Lung (tissue), 12 donors: ENCODE data around the gene CD200R1L. TPM values are rescaled to one million over a fixed set of nuclear protein-coding genes. Genes with fewer than 3 reads are reported as not detected.

Experiments
- ATAC-seq: fragments of 200-7000 bp; cut with Tn5 transposase; one replicate; pipeline ENCODE4 v1.9.1; 2020; ENCODE audit warnings: moderate number of reproducible peaks; ENCODE audit not compliant: insufficient read depth, low FRiP score
- DNase-seq, 3 donors: peaks; one replicate each; pipeline ENCODE4 v3.0.0-alpha.2; 2013 to 2017
- H3K27ac ChIP-seq, 2 donors: one replicate each; pipeline ENCODE4 v1.5.1; 2013; ENCODE audit warnings: mild to moderate bottlenecking in 2 of 2, moderate library complexity in 2 of 2, control low read depth in 1 of 2, inconsistent platforms in 1 of 2, low read depth in 1 of 2, low read length in 1 of 2
- H3K27me3 ChIP-seq, 3 donors: one replicate each; pipeline ENCODE4 v1.5.1; 2013; ENCODE audit warnings: low read length in 2 of 3; ENCODE audit not compliant: control insufficient read depth in 3 of 3, insufficient read depth in 3 of 3
- H3K36me3 ChIP-seq, 4 donors: one replicate each; pipeline ENCODE4 v1.5.1; 2013; ENCODE audit warnings: low read length in 4 of 4, mild to moderate bottlenecking in 1 of 4, moderate library complexity in 1 of 4; ENCODE audit not compliant: control insufficient read depth in 4 of 4, insufficient read depth in 4 of 4
- H3K4me1 ChIP-seq, 5 donors: one replicate each; pipeline ENCODE4 v1.5.1; 2013; ENCODE audit warnings: low read length in 5 of 5, mild to moderate bottlenecking in 2 of 5, moderate library complexity in 1 of 5; ENCODE audit not compliant: control insufficient read depth in 5 of 5, insufficient read depth in 5 of 5
- H3K4me3 ChIP-seq: one replicate; pipeline ENCODE4 v1.5.1; 2013; ENCODE audit warnings: mild to moderate bottlenecking, control low read depth, moderate library complexity
- H3K9ac ChIP-seq, 2 donors: one replicate each; pipeline ENCODE4 v1.5.1; 2013; ENCODE audit warnings: low read length in 2 of 2, control low read depth in 1 of 2; ENCODE audit not compliant: insufficient read depth in 1 of 2
- H3K9me3 ChIP-seq, 4 donors: one replicate each; pipeline ENCODE4 v1.5.1; 2013; ENCODE audit warnings: low read length in 3 of 4, mild to moderate bottlenecking in 1 of 4, moderate library complexity in 1 of 4; ENCODE audit not compliant: control insufficient read depth in 4 of 4, insufficient read depth in 3 of 4
- CTCF ChIP-seq: IDR thresholded peaks from 2 replicates; pipeline ENCODE4 v1.5.1; 2012; ENCODE audit warnings: mild to moderate bottlenecking; ENCODE audit errors: control extremely low read depth, extremely low read depth
- WGBS, 2 donors: extraction: QIAGEN DNeasy Blood & Tissue Kit; methylation state at CpG; one replicate each; pipeline ENCODE4 v1.1.7; 2013; 5-methylcytosine and 5-hydroxymethylcytosine counted together
- polyA plus RNA-seq, 2 donors: library from polyadenylated mRNA; stranded (reverse); fragments of 200-250 nt; gene quantifications; one replicate each; pipeline ENCODE4 v1.2.1, GENCODE V29; 2013
- total RNA-seq, 2 donors: library from RNA; depleted of rRNA in 1 of 2; stranded (reverse); fragments of >200 nt in 1 of 2; gene quantifications; one replicate each; pipeline ENCODE4 v1.2.1, GENCODE V29; 2014 to 2021
- donor health status: control.
- donor health status: control.
- donor health status: Bipolar disorder and iron deficiency.
- donor health status: healthy.
- donor health status: DM: yes; HTN: yes; CAD: no.

CD200R1L gene
- total and polyA plus RNA-seq, 4 donors = not detected

GRCh38 chr3:112805126-112805525 lies 41.5 kb downstream of the CD200R1L start:
- H3K4me1 ChIP-seq = peaks cover 0 to 3% (median 0%) of the 10 kb centered on the region in 5 donors
- H3K27me3 ChIP-seq = peaks cover 0 to 12% (median 0%) of the 10 kb centered on the region in 3 donors
- no peak overlapping the region for H3K9ac ChIP-seq
- no peaks in the 10 kb centered on the region for H3K9me3 ChIP-seq
- no peaks in the 10 kb centered on the region for H3K36me3 ChIP-seq
- no peak for ATAC-seq
- no peak for TF ChIP-seq CTCF
- H3K27ac ChIP-seq = no peak overlapping the region
- H3K4me3 ChIP-seq = no peak overlapping the region
- WGBS, 2 donors = 93 to 97% methylated on average over 5 of the region's 5 CpGs
- no peak for DNase-seq

- TF ChIP-seq CTCF = no peak
- no peak overlapping the region for H3K9ac ChIP-seq
- peaks cover 0 to 8% (median 0%) of the 10 kb centered on the region in 3 donors for H3K27me3 ChIP-seq
- no peak overlapping the region for H3K27ac ChIP-seq
- no peak for DNase-seq
- H3K4me1 ChIP-seq = peaks cover 0 to 3% (median 0%) of the 10 kb centered on the region in 5 donors
- H3K36me3 ChIP-seq = no peaks in the 10 kb centered on the region
- 29 to 62% methylated on average over 1 of the region's 1 CpG for WGBS, 2 donors
- H3K4me3 ChIP-seq = no peak overlapping the region
- no peak for ATAC-seq
- H3K9me3 ChIP-seq = no peaks in the 10 kb centered on the region
Measured at GRCh38 chr3:112804021-112804420, 42.6 kb downstream of the CD200R1L start.

DNA sequence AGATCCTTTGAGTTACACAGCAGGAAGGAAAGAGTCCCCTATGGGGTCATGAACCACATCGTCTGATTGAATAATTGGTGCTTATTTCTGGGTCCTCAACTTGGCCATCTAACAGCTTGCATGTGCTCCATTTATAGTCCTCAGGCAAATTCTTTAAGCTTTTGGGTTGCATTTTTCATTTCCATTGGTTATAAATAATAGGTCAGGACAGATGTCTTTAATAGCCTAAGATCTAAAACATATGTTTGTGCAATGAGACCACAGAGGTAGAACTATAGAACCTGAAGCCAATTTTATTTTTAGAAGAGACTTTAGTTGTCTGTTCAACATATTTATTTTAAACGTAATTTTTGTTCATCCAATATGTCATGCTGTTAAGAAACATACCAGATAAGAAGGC lies 43.2 kb downstream of the CD200R1L start:
- Histone ChIP-seq H3K9me3 (no peaks in the 10 kb centered on the region), H3K4me3 (no peak overlapping the region), H3K9ac (no peak overlapping the region), H3K27me3 (peaks cover 0 to 8% (median 0%) of the 10 kb centered on the region in 3 donors), H3K4me1 (peaks cover 0 to 3% (median 0%) of the 10 kb centered on the region in 5 donors), H3K36me3 (no peaks in the 10 kb centered on the region), H3K27ac (no peak overlapping the region)
- ATAC-seq (no peak), DNase-seq (no peak)
- WGBS, 2 donors = 59 to 74% methylated on average over 2 of the region's 2 CpGs
- TF ChIP-seq CTCF = no peak

GRCh38 chr3:112802338-112802737 lies 44.3 kb downstream of the CD200R1L start:
- no peaks in the 10 kb centered on the region for H3K4me1 ChIP-seq
- no peak overlapping the region for H3K9ac ChIP-seq
- H3K27me3 ChIP-seq = peaks cover 0 to 8% (median 0%) of the 10 kb centered on the region in 3 donors
- TF ChIP-seq CTCF = no peak
- no peak for DNase-seq
- no peaks in the 10 kb centered on the region for H3K9me3 ChIP-seq
- no peaks in the 10 kb centered on the region for H3K36me3 ChIP-seq
- H3K27ac ChIP-seq = no peak overlapping the region
- no peak for ATAC-seq
- no peak overlapping the region for H3K4me3 ChIP-seq
